CD14-positive monocyte (primary cell): Measurements from ENCODE around the gene NPC2. TPM values are rescaled to one million over a fixed set of nuclear protein-coding genes. Genes with fewer than 3 reads are reported as not detected.

Experiments
- DNase-seq, 3 donors: peaks; one replicate each; pipeline ENCODE4 v3.0.0-alpha.2; 2011 to 2022
- H2AFZ ChIP-seq: 2 replicates; pipeline ENCODE4 v1.6.0; 2012; ENCODE audit warnings: mild to moderate bottlenecking, low read depth, low read length, inconsistent platforms; ENCODE audit not compliant: insufficient read depth, poor library complexity, severe bottlenecking
- H3K27ac ChIP-seq, 2 donors: 1 replicate in 1 of 2; 2 replicates in 1 of 2; pipeline ENCODE4 v1.5.1; 2012 to 2013; ENCODE audit warnings: low read length in 2 of 2, control low read depth in 1 of 2, inconsistent platforms in 1 of 2, low read depth in 1 of 2, mild to moderate bottlenecking in 1 of 2
- H3K27me3 ChIP-seq, 2 donors: one replicate each; pipeline versions ENCODE4 v1.6.0 to v1.6.1; 2011 to 2013; ENCODE audit warnings: low read length in 2 of 2; ENCODE audit not compliant: control insufficient read depth in 2 of 2, insufficient read depth in 2 of 2
- H3K36me3 ChIP-seq, 2 donors: replicated peaks in 1 of 2; 1 replicate in 1 of 2; 2 replicates in 1 of 2; pipeline versions ENCODE4 v1.5.1 to v1.6.1; 2012 to 2013; ENCODE audit warnings: low read length in 2 of 2, control low read depth in 1 of 2, inconsistent platforms in 1 of 2, mild to moderate bottlenecking in 1 of 2; ENCODE audit not compliant: insufficient read depth in 2 of 2, control insufficient read depth in 1 of 2
- H3K4me1 ChIP-seq, 2 donors: 1 replicate in 1 of 2; 2 replicates in 1 of 2; pipeline versions ENCODE4 v1.5.1 to v1.6.1; 2012 to 2013; ENCODE audit warnings: low read length in 2 of 2, control low read depth in 1 of 2, inconsistent platforms in 1 of 2, mild to moderate bottlenecking in 1 of 2, moderate library complexity in 1 of 2; ENCODE audit not compliant: insufficient read depth in 2 of 2, control insufficient read depth in 1 of 2
- H3K4me2 ChIP-seq: replicated peaks from 2 replicates; pipeline ENCODE3; 2012; ENCODE audit warnings: low read length, moderate library complexity, mild to moderate bottlenecking; ENCODE audit not compliant: poor library complexity, severe bottlenecking; ENCODE audit errors: extremely low read depth
- H3K4me3 ChIP-seq, 3 experiments: fragments of 200-600 bp in 1 of 3; sonication (generic) in 1 of 3; replicated peaks in 1 of 3; 1 replicate in 2 of 3; 2 replicates in 1 of 3; pipeline ENCODE4 v1.5.1; 2011 to 2013; ENCODE audit warnings: low read length in 3 of 3, mild to moderate bottlenecking in 3 of 3, control low read depth in 2 of 3, low read depth in 2 of 3, inconsistent platforms in 1 of 3, moderate library complexity in 1 of 3
- H3K79me2 ChIP-seq: 2 replicates; pipeline ENCODE4 v1.6.0; 2012; ENCODE audit warnings: mild to moderate bottlenecking, control low read depth, inconsistent platforms, low read length, moderate library complexity; ENCODE audit not compliant: insufficient read depth
- H3K9ac ChIP-seq: 2 replicates; pipeline ENCODE4 v1.6.0; 2017; ENCODE audit warnings: low read length, mild to moderate bottlenecking; ENCODE audit not compliant: insufficient read depth, poor library complexity, severe bottlenecking
- H3K9me3 ChIP-seq, 2 donors: replicated peaks in 1 of 2; 1 replicate in 1 of 2; 2 replicates in 1 of 2; pipeline versions ENCODE4 v1.5.1 to v1.6.1; 2012 to 2013; ENCODE audit warnings: low read length in 2 of 2, control low read depth in 1 of 2; ENCODE audit not compliant: control insufficient read depth in 1 of 2, insufficient read depth in 1 of 2
- H4K20me1 ChIP-seq: 2 replicates; pipeline ENCODE4 v1.6.0; 2012; ENCODE audit warnings: mild to moderate bottlenecking, low read length, control low read depth, moderate library complexity; ENCODE audit not compliant: insufficient read depth
- H3K27ac Mint-ChIP-seq, 7 donors: one replicate each; pipeline ENCODE4 v1.8.0; 2020; ENCODE audit warnings: mild to moderate bottlenecking in 7 of 7, mixed read lengths in 7 of 7, moderate library complexity in 6 of 7, inconsistent platforms in 2 of 7
- H3K27me3 Mint-ChIP-seq, 3 donors: one replicate each; pipeline ENCODE4 v1.8.0; 2021 to 2022; ENCODE audit warnings: low read depth in 3 of 3, mild to moderate bottlenecking in 3 of 3, mixed read lengths in 3 of 3, moderate library complexity in 3 of 3, inconsistent platforms in 1 of 3
- H3K36me3 Mint-ChIP-seq, 2 donors: one replicate each; pipeline ENCODE4 v1.8.0; 2020; ENCODE audit warnings: mixed read lengths in 2 of 2, inconsistent platforms in 1 of 2, mild to moderate bottlenecking in 1 of 2
- H3K4me1 Mint-ChIP-seq: one replicate; pipeline ENCODE4 v1.8.0; 2020; ENCODE audit warnings: mild to moderate bottlenecking, mixed read lengths
- H3K4me3 Mint-ChIP-seq, 2 donors: one replicate each; pipeline ENCODE4 v1.8.0; 2020; ENCODE audit warnings: mild to moderate bottlenecking in 2 of 2, mixed read lengths in 2 of 2, moderate library complexity in 1 of 2
- H3K9me3 Mint-ChIP-seq, 7 donors: one replicate each; pipeline ENCODE4 v1.8.0; 2020 to 2022; ENCODE audit warnings: mixed read lengths in 7 of 7, mild to moderate bottlenecking in 6 of 7, moderate library complexity in 6 of 7, inconsistent platforms in 2 of 7
- CTCF ChIP-seq: fragments of 200-600 bp; IDR thresholded peaks from one replicate; pipeline ENCODE4 v1.8.0; 2022; ENCODE audit warnings: antibody characterized with exemption, mild to moderate bottlenecking
- WGBS: methylation state at CpG from one replicate; pipeline ENCODE4 v1.1.5; 2013; ENCODE audit warnings: missing lambda C conversion rate; ENCODE audit not compliant: insufficient coverage; 5-methylcytosine and 5-hydroxymethylcytosine counted together
- intact Hi-C, 2 donors: fragments of 100-400 bp; cut with micrococcal nuclease; formaldehyde crosslinking; loops; one replicate each; pipeline versions ENCODE4 v1.15.0 to v1.15.1; 2023
- polyA plus RNA-seq, 3 donors: library from polyadenylated mRNA; depleted of rRNA in 1 of 3; unstranded in 2 of 3; stranded (reverse) in 1 of 3; fragments of 300-500 nt in 2 of 3; fragments of >200 nt in 1 of 3; fragmentation: Illumina TruSeq in 2 of 3; gene quantifications; 1 replicate in 2 of 3; 2 replicates in 1 of 3; pipeline ENCODE4 v1.2.3, GENCODE V29; 2012 to 2021

NPC2 gene
- polyA plus RNA-seq, 3 donors, result 675 to 1,159 (median 772) TPM

DNA sequence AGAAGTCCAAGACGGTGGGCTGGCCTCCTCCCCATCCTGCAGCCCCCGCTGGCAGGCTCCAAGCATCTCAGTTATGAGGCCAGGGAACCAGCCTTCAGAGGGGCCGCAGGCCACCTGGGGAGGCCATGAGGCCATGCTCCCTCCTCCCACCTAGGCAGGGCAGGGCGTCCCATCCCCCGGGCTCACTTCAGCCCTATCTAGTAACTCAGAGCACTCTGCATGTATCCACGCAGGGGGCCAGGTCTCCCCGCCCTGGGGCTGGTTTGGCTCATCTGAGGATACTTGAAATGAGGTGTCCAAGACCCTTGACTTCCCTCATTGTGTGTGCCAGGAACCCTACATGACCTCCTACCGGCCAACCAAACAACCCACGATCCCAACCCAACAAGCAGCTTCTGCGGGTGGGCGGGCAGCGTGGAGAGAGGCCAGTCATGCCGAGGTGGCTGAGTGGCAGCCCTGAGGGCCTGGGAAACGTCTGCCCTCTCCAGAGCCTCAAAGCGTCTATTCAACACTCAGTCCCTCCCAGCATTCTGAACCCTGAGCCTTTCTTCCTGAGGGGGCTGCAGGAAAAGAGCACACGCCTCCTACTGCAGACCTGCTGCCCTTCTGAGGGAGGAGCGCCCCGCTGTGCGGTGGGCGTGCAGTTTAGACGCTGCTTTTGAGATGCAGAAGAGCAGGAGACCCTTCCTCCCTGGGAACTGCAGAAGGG is 17.3 kb upstream of the NPC2 start:
- H3K27ac ChIP-seq, result no peak overlapping the region
- H3K4me2 ChIP-seq, result no peak overlapping the region
- Mint-ChIP-seq H3K27ac (no peak overlapping the region), H3K27me3 (peaks cover 1 to 5% (median 3%) of the 10 kb centered on the region in 3 donors), H3K36me3 (no peaks in the 10 kb centered on the region), H3K4me3 (peak overlapping the region in 1 of 2 donors; percentile 37), H3K4me1 (peaks cover 24% of the 10 kb centered on the region), H3K9me3 (peaks cover 0 to 2% (median 0%) of the 10 kb centered on the region in 7 donors)
- intact Hi-C loops, result no loop called here
- H2AFZ ChIP-seq, result no peak overlapping the region
- TF ChIP-seq CTCF, result no peak
- no peaks in the 10 kb centered on the region for H3K27me3 ChIP-seq
- peaks cover 16 to 25% of the 10 kb centered on the region in 2 donors for H3K4me1 ChIP-seq
- H4K20me1 ChIP-seq, result no peaks in the 10 kb centered on the region
- no peaks in the 10 kb centered on the region for H3K9me3 ChIP-seq
- no peak overlapping the region for H3K9ac ChIP-seq
- WGBS, result 100% methylated on average over 6 of the region's 21 CpGs
- no peaks in the 10 kb centered on the region for H3K36me3 ChIP-seq
- no peaks in the 10 kb centered on the region for H3K79me2 ChIP-seq
- DNase-seq, result no peak
- no peak overlapping the region for H3K4me3 ChIP-seq

DNA sequence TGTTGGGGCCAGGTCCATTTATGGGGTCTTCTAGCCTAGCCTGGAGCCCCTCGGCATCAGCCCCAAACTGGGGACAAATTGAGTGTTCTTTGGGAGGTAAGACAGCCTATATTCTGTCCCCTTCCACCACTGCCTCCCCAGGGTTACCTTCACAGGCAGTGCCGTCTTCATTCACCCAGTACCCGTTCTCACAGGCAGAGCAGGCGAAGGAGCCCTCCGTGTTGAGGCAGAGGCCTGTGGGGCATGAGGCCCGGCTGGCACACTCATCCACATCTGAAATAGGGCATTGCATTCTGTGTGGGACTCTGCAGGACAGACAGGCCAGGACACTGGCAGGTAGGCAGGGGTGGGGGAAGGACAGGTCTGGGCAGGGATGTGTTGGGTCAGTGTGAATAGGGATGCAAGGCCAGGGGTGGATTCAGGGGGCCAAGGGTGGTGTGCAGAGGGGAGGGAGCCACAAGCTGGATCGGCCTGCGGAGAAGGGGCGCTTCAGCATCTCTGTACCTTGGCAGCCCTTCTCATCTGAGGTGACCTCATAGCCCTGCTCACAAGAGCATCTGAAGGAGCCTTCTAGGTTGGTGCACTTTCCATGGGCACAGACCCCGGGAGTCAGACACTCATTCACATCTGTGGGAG is 16.6 kb upstream of the NPC2 start:
- Histone ChIP-seq H2AFZ (no peak overlapping the region), H3K27me3 (no peaks in the 10 kb centered on the region), H3K36me3 (no peaks in the 10 kb centered on the region), H3K9ac (no peak overlapping the region), H3K27ac (no peak overlapping the region), H3K4me3 (no peak overlapping the region), H4K20me1 (no peaks in the 10 kb centered on the region), H3K4me2 (no peak overlapping the region), H3K4me1 (peaks cover 10 to 18% of the 10 kb centered on the region in 2 donors), H3K9me3 (no peaks in the 10 kb centered on the region), H3K79me2 (no peaks in the 10 kb centered on the region)
- Mint-ChIP-seq H3K9me3 (peaks cover 0 to 2% (median 0%) of the 10 kb centered on the region in 7 donors), H3K4me3 (no peak overlapping the region), H3K36me3 (no peaks in the 10 kb centered on the region), H3K27ac (peak overlapping the region in 1 of 7 donors; percentile 75), H3K27me3 (peaks cover 1 to 5% (median 3%) of the 10 kb centered on the region in 3 donors), H3K4me1 (peaks cover 17% of the 10 kb centered on the region)
- 96% methylated on average over 9 of the region's 10 CpGs for WGBS
- DNase-seq, result no peak
- intact Hi-C loops, result no loop called here
- TF ChIP-seq CTCF, result no peak
